Glutamatergic neuron (in vitro differentiated cells): ENCODE results near the gene MSI2. TPM values are rescaled to one million over a fixed set of nuclear protein-coding genes. Genes with fewer than 3 reads are reported as not detected.

Source experiments
- DNase-seq: peaks from one replicate; pipeline ENCODE4 v3.0.0; 2022
- H3K27ac Mint-ChIP-seq: one replicate; pipeline ENCODE4 v1.8.0; 2020; ENCODE audit warnings: mild to moderate bottlenecking, mixed read lengths, inconsistent platforms; ENCODE audit not compliant: unreplicated experiment
- H3K27me3 Mint-ChIP-seq: one replicate; pipeline ENCODE4 v1.8.0; 2020; ENCODE audit warnings: mild to moderate bottlenecking, moderate library complexity, mixed read lengths, inconsistent platforms; ENCODE audit not compliant: unreplicated experiment
- H3K36me3 Mint-ChIP-seq: one replicate; pipeline ENCODE4 v1.8.0; 2020; ENCODE audit warnings: mild to moderate bottlenecking, mixed read lengths, inconsistent platforms; ENCODE audit not compliant: unreplicated experiment
- H3K4me1 Mint-ChIP-seq: one replicate; pipeline ENCODE4 v1.8.0; 2020; ENCODE audit warnings: mild to moderate bottlenecking, low read depth, mixed read lengths, inconsistent platforms; ENCODE audit not compliant: unreplicated experiment
- H3K4me3 Mint-ChIP-seq: one replicate; pipeline ENCODE4 v1.8.0; 2020; ENCODE audit warnings: mild to moderate bottlenecking, mixed read lengths, inconsistent platforms; ENCODE audit not compliant: unreplicated experiment
- H3K9me3 Mint-ChIP-seq: one replicate; pipeline ENCODE4 v1.8.0; 2020; ENCODE audit warnings: mild to moderate bottlenecking, moderate library complexity, mixed read lengths, inconsistent platforms; ENCODE audit not compliant: unreplicated experiment
- total RNA-seq: library from RNA; stranded (reverse); fragmentation: NEBNext Ultra II Directional; extraction: Animal tissue kit (Norgen Biotek cat#: 25700); gene quantifications from one replicate; pipeline ENCODE4 v1.2.1, GENCODE V29; 2021; ENCODE audit not compliant: unreplicated experiment
- TF ChIP-seq, protein P1 (sequence below): fragments of 200-600 bp; sonication (generic); IDR thresholded peaks from one replicate; pipeline ENCODE4 v1.5.0; 2021; ENCODE audit not compliant: partially characterized antibody, unreplicated experiment

MSI2 gene
- total RNA-seq, 1 donor from 2014 or later: 141 TPM

DNA sequence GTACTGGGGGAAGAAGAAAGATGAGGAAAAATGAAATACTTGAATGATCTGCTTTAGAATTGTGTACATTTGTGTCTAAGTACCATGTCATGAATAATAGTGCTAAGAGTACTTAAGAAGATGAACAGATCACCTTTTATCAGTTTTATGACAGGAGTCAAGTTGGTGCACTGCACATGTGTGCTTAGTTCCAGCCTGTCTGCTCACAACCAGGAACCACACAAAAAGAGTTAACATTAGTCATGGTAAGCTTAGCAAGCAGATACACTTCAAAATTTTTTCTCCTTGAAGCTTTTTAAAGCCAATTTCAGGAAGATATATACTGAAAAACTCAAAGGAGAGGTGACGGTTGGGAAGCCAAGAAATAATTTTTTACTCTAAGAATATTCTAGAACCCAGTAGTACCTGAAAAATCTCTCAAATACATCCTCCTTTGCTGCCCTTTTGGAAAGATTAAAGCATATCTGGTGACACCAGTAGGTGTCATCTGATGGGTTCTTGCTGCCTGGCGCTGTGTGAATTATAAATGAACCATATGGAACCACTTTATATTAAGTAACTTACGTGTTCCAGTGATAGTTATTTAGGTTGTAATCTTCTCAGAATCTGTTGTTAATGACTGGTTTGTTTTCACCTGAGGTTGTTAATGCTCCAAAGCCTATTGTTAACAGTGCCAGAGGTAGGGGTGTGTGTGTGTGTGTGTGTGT, 93.4 kb downstream of the MSI2 start:
- Mint-ChIP-seq H3K27ac (no peak overlapping the region), H3K4me3 (no peak overlapping the region), H3K27me3 (no peaks in the 10 kb centered on the region), H3K36me3 (no peaks in the 10 kb centered on the region), H3K9me3 (peaks cover 6% of the 10 kb centered on the region), H3K4me1 (peaks cover 7% of the 10 kb centered on the region)
- no peak for DNase-seq
- TF ChIP-seq, protein P1, sequence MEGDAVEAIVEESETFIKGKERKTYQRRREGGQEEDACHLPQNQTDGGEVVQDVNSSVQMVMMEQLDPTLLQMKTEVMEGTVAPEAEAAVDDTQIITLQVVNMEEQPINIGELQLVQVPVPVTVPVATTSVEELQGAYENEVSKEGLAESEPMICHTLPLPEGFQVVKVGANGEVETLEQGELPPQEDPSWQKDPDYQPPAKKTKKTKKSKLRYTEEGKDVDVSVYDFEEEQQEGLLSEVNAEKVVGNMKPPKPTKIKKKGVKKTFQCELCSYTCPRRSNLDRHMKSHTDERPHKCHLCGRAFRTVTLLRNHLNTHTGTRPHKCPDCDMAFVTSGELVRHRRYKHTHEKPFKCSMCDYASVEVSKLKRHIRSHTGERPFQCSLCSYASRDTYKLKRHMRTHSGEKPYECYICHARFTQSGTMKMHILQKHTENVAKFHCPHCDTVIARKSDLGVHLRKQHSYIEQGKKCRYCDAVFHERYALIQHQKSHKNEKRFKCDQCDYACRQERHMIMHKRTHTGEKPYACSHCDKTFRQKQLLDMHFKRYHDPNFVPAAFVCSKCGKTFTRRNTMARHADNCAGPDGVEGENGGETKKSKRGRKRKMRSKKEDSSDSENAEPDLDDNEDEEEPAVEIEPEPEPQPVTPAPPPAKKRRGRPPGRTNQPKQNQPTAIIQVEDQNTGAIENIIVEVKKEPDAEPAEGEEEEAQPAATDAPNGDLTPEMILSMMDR: no peak

DNA sequence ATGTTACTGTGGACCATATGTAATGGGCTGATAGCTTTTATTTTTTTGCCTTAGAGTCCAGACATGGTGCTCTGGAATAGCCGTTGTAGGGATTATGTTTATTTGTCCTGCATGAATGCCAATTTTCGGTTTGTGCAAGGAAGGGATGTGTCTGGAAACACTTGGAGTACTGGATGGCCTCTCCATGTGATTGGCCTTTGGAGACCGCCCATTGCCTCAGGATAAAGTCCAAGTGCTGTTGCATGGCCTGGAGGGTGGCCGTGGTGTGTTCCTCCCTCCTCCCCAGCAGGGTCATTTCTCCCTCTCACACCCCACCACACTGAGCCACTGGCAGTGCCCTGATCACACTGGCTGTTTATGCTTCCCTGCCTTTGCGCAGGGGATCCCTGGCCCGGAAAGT, 93.9 kb downstream of the MSI2 start:
- peaks cover 5% of the 10 kb centered on the region for H3K36me3 Mint-ChIP-seq

DNA sequence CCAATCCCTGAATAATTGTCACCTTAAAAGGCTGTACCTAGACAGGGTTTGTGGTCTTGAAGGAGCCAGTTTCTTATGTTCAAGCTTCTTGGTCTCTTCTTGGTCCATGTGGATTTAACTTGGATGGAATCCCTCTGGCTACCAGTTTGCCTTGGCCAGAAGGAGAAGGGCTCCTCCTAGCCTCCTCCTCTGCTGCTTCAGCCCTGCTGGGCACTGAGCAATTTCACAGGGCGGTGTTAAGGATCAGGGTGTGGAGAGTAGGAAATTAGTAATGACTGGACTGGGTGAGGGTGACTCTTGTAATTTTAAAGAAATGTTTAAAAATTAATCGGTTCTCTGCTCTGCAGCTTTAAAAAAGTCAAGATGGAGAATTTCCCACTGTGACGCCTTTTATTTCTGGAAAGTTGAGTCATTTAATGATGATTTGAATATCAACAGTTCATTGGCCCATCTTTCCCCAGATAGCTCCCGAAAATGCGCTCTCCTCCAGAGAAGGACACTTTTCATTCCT, 96.4 kb downstream of the MSI2 start:
- peaks cover 6% of the 10 kb centered on the region for H3K9me3 Mint-ChIP-seq
- H3K27me3 Mint-ChIP-seq: peaks cover 1% of the 10 kb centered on the region
- peaks cover 21% of the 10 kb centered on the region for H3K4me1 Mint-ChIP-seq
- no peak overlapping the region for H3K4me3 Mint-ChIP-seq
- TF ChIP-seq, protein P1: no peak
- no peak overlapping the region for H3K27ac Mint-ChIP-seq
- no peak for DNase-seq
- peaks cover 5% of the 10 kb centered on the region for H3K36me3 Mint-ChIP-seq

More for the DNA sequence above, 93.9 kb downstream of the MSI2 start:
- peaks cover 7% of the 10 kb centered on the region for H3K4me1 Mint-ChIP-seq
- TF ChIP-seq, protein P1: no peak
- peaks cover 1% of the 10 kb centered on the region for H3K27me3 Mint-ChIP-seq
- H3K4me3 Mint-ChIP-seq: no peak overlapping the region
- H3K27ac Mint-ChIP-seq: no peak overlapping the region
- H3K9me3 Mint-ChIP-seq: peaks cover 6% of the 10 kb centered on the region
- DNase-seq: no peak

DNA sequence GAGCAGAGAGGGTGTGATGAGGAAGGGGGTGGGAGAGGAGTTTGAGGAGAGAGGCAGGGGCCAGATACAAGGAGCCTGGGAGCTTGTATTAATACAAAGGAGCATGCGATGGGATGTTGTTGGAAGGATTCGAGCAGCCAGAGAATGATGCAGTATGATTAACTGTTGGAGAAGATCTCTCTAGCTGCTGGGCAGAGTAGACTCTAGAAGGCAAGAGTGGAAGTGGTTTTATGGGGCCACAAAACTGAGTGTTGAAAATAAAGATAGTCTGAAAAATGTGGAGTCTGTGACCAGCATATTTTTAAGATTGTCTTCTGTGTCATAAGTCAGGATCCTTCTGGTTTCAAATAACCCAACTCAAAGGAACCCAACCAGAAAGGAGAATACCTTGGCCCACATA, 98.3 kb downstream of the MSI2 start:
- TF ChIP-seq, protein P1: no peak
- no peak overlapping the region for H3K27ac Mint-ChIP-seq
- DNase-seq: no peak
- H3K4me1 Mint-ChIP-seq: peaks cover 21% of the 10 kb centered on the region
- peaks cover 5% of the 10 kb centered on the region for H3K36me3 Mint-ChIP-seq
- peaks cover 1% of the 10 kb centered on the region for H3K27me3 Mint-ChIP-seq
- H3K4me3 Mint-ChIP-seq: no peak overlapping the region
- peaks cover 1% of the 10 kb centered on the region for H3K9me3 Mint-ChIP-seq
